Activated CD8-positive, alpha-beta T cell treated with anti-CD3 and anti-CD28 coated beads for 36 hours (primary cell): Measurements from ENCODE around the gene SCAF4. TPM values are rescaled to one million over a fixed set of nuclear protein-coding genes. Genes with fewer than 3 reads are reported as not detected.
A peak's percentile ranks its signal among the peaks of the same experiment; 100 is the strongest.

Experiments used
- ATAC-seq: fragments of 200-7000 bp; cut with Tn5 transposase; one replicate; pipeline ENCODE4 v1.10.0; 2021; ENCODE audit warnings: mild to moderate bottlenecking, moderate library complexity
- CTCF ChIA-PET: fragments of 350-600 bp; sonication (Branson Sonifier 250); formaldehyde crosslinking; loops from one replicate; lab custom pipeline; 2021; ENCODE audit warnings: antibody characterized with exemption; lab: Charles Lee
- POLR2A ChIA-PET: fragments of 350-600 bp; sonication (Branson Sonifier 250); formaldehyde crosslinking; loops from one replicate; lab custom pipeline; 2021; ENCODE audit warnings: antibody characterized with exemption; lab: Charles Lee
- DNase-seq: peaks from one replicate; pipeline ENCODE4 v3.0.0-alpha.2; 2020
- H3K27ac Mint-ChIP-seq: one replicate; pipeline ENCODE4 v1.8.0; 2021; ENCODE audit warnings: mild to moderate bottlenecking, mixed read lengths
- H3K27me3 Mint-ChIP-seq: one replicate; pipeline ENCODE4 v1.8.0; 2021; ENCODE audit warnings: mixed read lengths
- H3K36me3 Mint-ChIP-seq: one replicate; pipeline ENCODE4 v1.8.0; 2021; ENCODE audit warnings: low read depth, mixed read lengths
- H3K4me1 Mint-ChIP-seq: one replicate; pipeline ENCODE4 v1.8.0; 2021; ENCODE audit warnings: low read depth, mixed read lengths
- H3K4me3 Mint-ChIP-seq: one replicate; pipeline ENCODE4 v1.8.0; 2021; ENCODE audit warnings: mild to moderate bottlenecking, moderate library complexity, mixed read lengths
- H3K9me3 Mint-ChIP-seq: one replicate; pipeline ENCODE4 v1.8.0; 2021; ENCODE audit warnings: mixed read lengths
- CTCF ChIP-seq: fragments of 200-600 bp; IDR thresholded peaks from one replicate; pipeline ENCODE4 v1.8.0; 2022; ENCODE audit warnings: antibody characterized with exemption, mild to moderate bottlenecking
- intact Hi-C: fragments of 100-400 bp; cut with micrococcal nuclease; formaldehyde crosslinking; loops from one replicate; pipeline ENCODE4 v1.10.0; 2022
- total RNA-seq, 2 experiments: library from RNA; stranded (reverse); gene quantifications; one replicate each; pipeline ENCODE4 v1.2.3, GENCODE V29; 2021

Gene SCAF4
- total RNA-seq, 2 experiments from 2014 or later = 48.6 to 49.3 TPM

GRCh38 chr21:31671146-31671716, 60.7 kb downstream of the SCAF4 start:
- DNase-seq (no peak), ATAC-seq (no peak)
- intact Hi-C loops = no loop called here
- Mint-ChIP-seq H3K4me1 (peaks cover 43% of the 10 kb centered on the region), H3K4me3 (no peak overlapping the region), H3K27me3 (no peaks in the 10 kb centered on the region), H3K9me3 (no peaks in the 10 kb centered on the region), H3K27ac (peak overlapping the region; percentile 52), H3K36me3 (peaks cover 38% of the 10 kb centered on the region)
- ChIA-PET CTCF (interaction anchor here (1.2 kb wide), 1 partner anchor 31 kb away, joined by 3 read pairs; no protein-coding TSS in a partner anchor), POLR2A (no interaction called here)
- TF ChIP-seq CTCF = no peak

- Mint-ChIP-seq H3K9me3 (no peaks in the 10 kb centered on the region), H3K4me1 (peaks cover 53% of the 10 kb centered on the region), H3K27ac (peak overlapping the region; percentile 75), H3K27me3 (no peaks in the 10 kb centered on the region), H3K36me3 (peaks cover 47% of the 10 kb centered on the region), H3K4me3 (no peak overlapping the region)
- ATAC-seq (no peak), DNase-seq (no peak)
- ChIA-PET CTCF (interaction anchor here (1.2 kb wide), 2 partner anchors 16 to 32 kb away, joined by 3 read pairs; no protein-coding TSS in a partner anchor), POLR2A (interaction anchor here (1.1 kb wide), 1 partner anchor 10 kb away, joined by 3 read pairs; no protein-coding TSS in a partner anchor)
- intact Hi-C loops = no loop called here
- TF ChIP-seq CTCF = no peak
Observed at GRCh38 chr21:31670070-31670469, 61.8 kb downstream of the SCAF4 start.

- Mint-ChIP-seq H3K36me3 (peaks cover 56% of the 10 kb centered on the region), H3K27me3 (no peaks in the 10 kb centered on the region), H3K9me3 (no peaks in the 10 kb centered on the region), H3K4me1 (peaks cover 63% of the 10 kb centered on the region), H3K27ac (peak overlapping the region; percentile 82), H3K4me3 (no peak overlapping the region)
- no peak for DNase-seq
- TF ChIP-seq CTCF = no peak
- intact Hi-C loops = loop anchor here (5.0 kb wide), 1 partner anchor 58 kb away; no protein-coding TSS in a partner anchor
- POLR2A ChIA-PET = interaction anchor here (1.3 kb wide), 1 partner anchor 9 kb away, joined by 6 read pairs; no protein-coding TSS in a partner anchor
- CTCF ChIA-PET = interaction anchor here (0.9 to 1.2 kb wide), 3 partner anchors 17 to 65 kb away, joined by 3 read pairs; no protein-coding TSS in a partner anchor
- peak; percentile 53 for ATAC-seq
Observed at GRCh38 chr21:31668651-31669491, 63.0 kb downstream of the SCAF4 start.

GRCh38 chr21:31667639-31668038, 64.3 kb downstream of the SCAF4 start:
- Mint-ChIP-seq H3K36me3 (peaks cover 65% of the 10 kb centered on the region), H3K27ac (peak overlapping the region; percentile 82), H3K4me1 (peaks cover 74% of the 10 kb centered on the region), H3K27me3 (no peaks in the 10 kb centered on the region), H3K9me3 (no peaks in the 10 kb centered on the region), H3K4me3 (no peak overlapping the region)
- DNase-seq (no peak), ATAC-seq (no peak)
- TF ChIP-seq CTCF = no peak
- CTCF ChIA-PET = no interaction called here
- POLR2A ChIA-PET = no interaction called here
- intact Hi-C loops = loop anchor here (5.0 kb wide), 1 partner anchor 60 kb away; no protein-coding TSS in a partner anchor
